Activated CD4-positive, alpha-beta T cell treated with anti-CD3 and anti-CD28 coated beads for 1 hour (primary cell): Measurements from ENCODE around the gene CMBL.
"Not testable (repeated sequence)": the region's sequence is repeated elsewhere in the genome, so short reads cannot be mapped to it uniquely, and the experiment has no call there.

ENCODE experiments used
- DNase-seq: peaks from one replicate; pipeline ENCODE4 v3.0.0-alpha.2; 2020

CMBL gene

DNA sequence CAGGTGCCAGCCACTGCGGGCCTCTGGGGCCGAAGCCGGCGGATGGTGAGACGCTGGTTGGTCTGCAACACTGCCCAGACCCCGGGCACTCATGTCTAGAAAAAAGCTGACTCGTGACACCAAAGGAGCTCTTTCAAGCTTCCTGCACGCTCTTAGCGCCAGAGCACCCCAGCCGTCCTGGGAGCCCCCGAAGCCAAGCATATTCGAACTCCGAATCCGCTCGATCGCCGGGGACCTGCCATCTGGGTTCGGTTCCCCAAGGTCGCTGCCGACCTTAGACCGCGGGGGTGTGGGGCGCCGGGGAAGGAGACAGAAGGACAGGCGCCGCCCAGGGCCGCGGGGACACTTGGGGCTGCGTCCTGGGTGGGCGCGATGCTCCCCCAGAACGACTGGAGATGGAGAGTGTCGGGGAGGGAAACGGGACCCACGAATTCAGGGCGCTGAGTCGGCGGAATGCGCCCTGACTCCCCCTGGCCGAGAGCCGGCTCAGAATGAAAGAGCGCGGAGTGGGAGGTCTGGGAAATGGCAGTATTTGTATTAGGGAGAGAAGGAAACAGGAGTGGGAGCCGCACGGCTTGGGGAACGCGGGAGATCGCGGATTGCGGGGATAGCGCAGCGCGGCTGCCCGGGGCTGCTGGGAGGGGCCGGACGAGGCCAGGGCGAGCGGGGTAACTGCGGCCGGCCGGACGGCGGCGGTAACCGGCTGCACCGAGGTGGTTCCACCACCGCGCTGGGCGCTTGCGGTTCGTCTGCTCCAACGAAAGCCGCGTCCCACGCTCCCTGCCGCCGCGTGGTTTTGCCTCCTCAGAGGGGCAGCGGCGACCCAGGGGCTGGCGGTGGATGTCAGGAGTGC lies 25.7 kb upstream of the CMBL start:
- DNase-seq: no peak

DNA sequence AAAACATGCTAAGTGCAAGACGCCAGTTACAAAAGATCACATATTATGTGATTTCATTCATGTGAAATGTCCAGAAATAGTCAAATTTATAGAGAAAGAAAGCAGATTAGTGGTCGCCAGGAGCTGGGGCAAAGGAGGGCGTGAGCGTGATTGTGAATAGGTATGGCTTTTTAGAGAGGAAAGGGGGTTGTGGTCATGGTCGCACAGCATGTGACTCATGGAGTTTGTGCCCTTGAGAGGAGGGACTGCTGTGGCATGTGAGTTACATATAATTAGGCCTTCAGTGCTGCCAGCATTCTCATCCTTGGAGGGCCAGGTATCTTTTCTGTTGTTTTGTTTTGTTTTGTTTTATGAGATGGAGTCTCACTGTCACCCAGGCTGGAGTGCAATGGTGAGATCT lies 24.6 kb upstream of the CMBL start:
- DNase-seq: no peak

DNA sequence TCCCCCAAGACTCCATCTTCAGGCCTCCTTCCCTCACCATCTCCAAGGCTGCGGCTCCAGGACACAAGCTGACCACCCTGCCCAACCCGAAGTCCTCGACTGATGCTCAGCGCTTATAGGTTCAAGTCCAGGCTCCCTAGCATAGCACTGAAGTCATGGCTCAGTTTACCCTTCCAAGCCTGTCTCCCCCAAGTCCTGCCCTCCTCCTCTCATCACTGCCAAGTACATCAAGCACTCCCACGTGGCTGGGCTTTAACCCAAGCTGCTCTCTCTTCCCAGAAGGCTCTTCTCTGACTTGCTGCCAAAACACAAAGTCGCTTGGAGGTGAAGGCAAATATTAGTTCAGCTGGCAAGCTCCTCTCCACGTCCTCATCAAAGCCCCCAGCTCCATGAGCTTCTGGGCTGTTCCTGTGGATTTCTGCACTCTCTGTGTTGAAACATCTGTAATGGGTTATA lies 23.7 kb upstream of the CMBL start:
- no peak for DNase-seq

DNA sequence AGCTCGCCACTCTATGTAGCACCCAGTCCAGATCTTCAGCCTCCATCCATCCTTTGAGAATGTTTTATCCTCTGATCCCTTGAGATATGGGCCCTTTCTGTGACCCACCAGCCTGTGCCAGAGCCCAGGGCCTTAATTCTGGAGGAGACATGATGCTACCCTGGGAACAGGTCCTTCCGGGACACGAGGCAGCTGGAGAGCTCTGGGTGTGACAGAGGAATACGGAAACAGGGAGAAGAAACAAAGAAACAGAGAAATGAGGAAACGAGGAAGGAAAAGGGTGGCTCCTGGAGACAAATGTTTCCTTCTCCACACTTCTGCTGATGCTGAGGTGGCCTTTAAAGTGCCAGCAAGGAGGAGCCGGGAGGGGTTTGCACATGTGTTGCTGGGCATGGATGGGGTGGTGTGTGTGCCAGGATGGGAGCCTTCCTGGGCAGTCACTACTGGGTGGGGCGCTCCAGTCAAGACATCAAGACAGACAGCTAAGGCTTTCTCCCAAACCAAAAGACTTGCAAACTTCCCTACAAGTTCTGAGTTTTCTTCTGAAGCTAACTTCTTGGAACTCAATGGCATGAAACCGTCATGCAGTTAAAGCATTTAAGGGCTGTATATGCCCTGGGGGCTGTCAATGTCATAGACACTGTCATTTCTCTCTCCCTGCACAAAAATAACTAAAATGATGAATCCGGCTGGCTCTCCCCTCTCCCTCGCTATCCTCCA lies 23.0 kb upstream of the CMBL start:
- DNase-seq: no peak

DNA sequence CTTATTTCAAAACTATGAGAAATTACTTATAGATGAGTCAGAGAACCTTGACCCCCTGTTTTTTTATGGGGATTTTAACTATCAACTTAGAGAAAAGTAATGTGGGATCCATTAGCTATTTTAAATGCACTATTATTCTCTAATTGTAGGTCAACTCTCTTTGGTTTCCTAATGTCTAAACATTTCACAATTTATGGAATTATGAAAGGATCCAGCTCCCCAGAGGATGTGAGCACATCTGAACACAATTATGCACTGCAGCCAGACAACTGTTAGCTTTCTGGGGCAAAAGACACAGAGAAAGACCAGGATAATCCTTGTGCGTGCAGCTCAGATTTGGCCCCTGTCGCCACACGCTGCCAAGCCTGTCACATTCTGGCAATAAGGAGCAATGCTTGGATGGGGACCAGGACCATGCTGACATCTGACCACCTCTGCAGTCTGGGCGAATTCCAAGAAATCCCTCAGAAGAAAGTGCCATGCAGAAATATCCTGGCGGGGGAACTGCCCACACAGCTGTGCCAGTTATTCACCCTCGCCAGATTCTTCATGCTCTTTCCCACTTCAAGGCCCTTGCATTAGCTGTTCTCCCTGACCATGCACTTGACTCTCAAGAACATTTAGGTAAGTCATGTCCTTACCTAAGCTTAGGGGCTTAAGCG lies 22.2 kb upstream of the CMBL start:
- DNase-seq: no peak

DNA sequence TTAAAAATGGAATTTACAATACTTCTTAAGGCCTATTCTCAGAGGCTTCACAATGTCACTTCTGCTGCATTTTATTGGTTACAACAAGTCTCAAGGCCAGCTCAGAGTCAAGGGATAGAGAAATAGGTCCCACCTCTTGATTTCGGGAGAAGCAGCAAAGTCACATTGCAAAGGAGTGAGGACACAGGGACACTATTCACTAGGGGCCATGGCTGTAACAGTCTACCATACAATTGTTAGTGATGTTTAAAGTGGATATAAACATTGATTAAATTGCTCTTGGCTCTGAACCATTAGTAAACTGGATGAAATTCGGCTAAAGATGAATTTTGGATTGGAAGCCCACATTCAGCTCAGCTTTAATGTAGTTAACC lies 21.7 kb upstream of the CMBL start:
- DNase-seq: no peak

DNA sequence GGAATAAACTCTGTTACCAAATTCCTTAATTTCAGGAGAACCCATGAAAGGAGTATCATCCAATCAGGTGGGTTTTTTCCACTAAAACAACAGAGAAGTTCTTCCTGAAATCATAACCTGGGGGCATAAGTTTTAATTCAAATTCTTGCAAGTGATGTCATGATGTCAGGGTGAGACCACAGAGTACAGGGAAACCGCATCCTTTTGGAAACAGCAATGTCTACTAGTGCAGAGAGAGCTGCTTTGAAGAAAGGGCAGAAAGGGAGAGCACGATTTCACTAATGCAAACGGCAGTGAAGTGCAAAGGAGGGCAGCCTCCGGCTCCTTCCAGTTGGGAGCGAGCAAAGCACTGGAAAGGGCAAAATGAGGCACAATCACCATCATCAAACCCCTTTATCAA lies 20.6 kb upstream of the CMBL start:
- no peak for DNase-seq

DNA sequence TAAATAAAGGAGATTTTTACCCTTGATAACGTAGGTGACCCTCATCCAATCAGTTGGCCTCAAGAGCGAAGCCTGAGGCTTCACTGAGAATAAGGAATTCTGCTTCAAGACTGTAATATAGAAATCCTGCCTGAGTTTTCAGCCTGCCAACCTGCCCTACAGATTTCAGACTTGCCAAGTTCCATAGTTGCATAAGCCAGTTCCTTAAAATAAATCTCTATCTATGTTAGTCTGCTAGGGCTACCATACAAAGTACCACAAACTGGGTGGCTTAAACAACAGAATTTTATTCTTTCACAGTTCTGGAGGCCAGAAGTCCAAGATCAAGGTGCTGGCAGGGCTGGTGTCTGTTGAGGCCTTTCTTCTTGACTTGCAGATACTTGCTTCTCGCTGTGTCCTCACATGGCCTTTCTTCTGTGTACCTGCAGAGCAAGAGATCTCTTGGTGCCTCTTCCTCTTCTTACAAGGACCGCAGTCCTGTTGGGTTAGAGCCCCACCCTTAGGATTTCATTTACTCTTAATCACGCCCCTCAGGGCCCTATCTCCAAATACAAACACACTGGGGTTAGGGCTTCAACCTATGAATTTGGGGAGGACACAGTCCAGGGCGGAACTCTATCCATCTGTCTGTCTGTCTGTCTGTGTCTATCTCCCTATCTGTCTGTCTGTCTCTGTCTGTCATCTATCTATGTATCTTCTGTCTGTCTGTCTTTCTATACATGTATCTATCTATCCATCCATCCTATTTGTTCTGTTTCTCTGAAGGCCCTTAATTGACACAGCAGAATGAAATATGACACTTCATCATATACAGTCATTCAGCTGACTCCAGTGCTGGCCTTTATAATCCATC lies 17.0 kb upstream of the CMBL start:
- DNase-seq: no peak

DNA sequence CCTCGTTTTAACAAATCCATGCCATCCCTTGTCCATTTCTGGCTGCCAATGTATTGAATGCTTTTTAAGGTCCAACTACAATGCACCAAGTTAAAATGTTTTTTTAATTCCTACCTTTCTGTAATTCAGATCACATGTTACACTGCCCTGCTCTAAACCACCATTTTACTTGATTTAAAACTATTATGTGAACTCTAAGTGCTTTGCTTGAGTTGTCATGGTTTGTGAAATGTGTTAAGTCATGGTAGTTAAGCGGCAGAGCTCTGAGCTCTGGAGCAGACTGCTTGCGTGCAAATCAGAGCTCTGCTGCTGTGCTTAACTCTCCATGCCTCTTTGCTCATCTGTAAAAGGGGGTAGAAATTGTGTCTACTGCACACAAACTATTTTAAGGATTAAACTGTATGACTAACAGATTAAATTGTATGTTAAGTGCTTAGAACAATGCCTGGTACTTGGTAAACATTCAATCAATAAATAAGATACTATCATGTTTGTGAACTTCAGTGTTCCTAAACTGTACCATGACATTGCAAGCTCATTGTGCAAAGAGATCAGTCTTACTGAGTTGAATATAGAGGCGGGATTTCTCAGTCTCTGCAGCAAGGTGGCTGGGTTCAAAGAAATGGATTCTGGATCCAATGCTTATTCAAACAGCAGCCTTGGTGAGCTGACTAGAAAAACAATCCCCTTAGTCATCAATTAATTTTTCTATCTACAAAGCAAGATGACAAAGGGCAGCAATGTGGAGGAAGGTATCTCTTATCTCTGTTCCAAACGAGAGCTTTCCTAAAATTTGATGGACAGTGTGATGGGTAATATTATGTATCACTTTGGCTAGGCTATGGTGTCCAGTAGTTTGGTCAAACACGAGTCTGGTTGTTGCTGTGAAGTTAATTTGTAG lies 16.1 kb upstream of the CMBL start:
- DNase-seq: no peak

DNA sequence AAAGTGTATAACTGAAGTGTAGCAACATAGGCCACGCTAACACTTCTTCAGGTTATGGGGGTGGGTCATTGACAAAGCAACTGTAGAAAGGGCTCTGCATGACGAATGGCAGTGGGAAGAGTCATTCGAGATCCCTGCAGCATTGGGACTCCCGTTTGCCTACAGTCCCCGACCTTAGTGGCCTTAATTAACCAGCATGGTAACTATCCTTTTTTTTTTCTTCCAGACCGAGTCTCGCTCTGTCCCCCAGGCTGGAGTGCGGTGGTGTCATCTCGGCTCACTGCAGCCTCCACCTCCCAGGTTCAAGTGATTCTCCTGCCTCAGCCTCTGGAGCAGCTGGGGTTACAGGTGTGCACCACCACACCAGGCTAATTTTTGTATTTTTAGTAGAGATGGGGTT lies 14.2 kb upstream of the CMBL start:
- DNase-seq: no peak

DNA sequence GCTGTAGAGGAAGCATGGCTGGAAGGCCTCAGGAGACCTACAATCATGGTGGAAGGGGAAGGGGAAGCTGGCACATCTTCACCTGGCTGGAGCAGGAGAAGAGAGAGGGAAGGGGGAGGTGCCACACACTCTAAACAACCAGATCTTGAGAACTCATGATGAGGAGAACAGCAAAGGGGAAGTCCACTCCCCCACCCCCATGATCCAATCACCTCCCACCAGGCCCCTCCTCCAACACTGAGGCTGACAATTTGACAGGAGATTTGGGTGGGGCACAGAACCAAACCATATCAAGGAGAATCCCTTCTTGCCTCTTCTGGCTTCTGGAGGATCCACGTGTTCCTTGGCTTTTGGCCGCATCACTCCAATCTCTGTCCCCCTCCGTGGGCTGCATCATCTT lies 13.1 kb upstream of the CMBL start:
- DNase-seq: no peak

DNA sequence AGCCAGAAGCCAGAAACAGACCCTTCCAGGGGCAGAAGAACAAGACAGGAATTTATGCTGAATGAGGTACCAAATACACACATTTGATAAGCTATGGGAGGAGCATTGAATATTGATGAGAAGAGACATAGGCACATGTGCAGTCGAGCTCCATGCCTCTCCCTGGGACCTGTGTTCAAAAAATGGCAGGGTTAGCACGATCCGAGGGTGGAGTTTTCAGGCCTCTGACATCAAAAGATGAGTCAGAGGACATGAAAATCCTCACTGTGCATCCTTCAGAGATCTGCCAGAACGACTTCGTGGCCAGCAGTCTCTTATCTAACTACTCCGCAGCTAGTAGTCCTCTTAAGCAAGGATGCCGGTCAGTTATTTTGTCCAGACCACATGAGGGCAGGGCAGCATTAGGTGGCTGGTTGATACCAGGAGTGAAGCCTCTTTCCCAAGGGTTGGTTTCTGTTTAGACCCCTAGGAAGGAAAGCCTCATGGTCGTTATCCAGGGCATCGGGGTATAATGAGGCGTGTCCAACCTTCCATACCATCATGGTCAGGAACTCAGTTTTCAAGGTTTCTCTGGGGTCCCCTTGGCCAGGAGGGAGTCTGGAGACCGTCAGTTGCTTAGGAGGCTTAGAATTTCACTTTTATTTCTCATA lies 11.6 kb upstream of the CMBL start:
- no peak for DNase-seq

DNA sequence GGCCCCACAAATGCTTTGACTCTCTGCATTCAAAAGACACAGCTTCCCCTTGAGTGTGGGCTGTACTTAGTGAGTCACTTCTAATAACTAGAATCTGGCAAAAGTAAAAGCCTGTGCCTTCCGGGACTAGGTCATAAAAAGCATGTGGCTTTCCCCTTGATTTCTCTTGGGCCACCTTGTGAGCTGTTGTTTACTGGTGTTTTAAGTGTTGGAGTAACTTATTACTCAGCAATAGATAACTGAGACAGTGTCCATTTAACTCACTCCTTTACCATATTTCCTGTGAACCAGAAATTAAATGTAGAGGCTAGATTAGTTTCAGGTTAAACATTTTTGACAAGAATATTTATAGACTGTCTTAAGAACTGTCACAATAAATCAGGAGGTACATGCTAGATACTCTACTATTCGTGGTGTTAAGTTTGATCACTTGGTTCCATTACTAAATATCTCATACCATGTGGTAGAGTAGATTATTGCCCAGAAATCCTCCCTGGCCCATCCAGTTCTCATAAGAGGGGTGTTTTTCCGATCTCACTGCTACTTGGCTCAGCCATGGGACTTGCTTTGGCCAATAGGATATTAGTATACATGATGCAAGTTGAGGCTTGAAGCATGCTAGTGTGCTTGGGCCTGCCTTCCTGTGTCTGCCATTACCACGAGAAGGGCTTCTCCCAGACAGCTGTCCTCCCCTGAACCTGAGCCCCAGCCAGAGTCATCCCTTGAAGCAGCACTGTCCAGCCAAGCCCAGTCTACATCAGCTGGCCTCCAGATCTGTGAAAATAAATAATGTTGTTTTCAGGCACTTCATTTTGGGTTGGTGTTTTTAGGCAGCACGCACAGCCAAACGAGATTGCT lies 10.4 kb upstream of the CMBL start:
- no peak for DNase-seq

DNA sequence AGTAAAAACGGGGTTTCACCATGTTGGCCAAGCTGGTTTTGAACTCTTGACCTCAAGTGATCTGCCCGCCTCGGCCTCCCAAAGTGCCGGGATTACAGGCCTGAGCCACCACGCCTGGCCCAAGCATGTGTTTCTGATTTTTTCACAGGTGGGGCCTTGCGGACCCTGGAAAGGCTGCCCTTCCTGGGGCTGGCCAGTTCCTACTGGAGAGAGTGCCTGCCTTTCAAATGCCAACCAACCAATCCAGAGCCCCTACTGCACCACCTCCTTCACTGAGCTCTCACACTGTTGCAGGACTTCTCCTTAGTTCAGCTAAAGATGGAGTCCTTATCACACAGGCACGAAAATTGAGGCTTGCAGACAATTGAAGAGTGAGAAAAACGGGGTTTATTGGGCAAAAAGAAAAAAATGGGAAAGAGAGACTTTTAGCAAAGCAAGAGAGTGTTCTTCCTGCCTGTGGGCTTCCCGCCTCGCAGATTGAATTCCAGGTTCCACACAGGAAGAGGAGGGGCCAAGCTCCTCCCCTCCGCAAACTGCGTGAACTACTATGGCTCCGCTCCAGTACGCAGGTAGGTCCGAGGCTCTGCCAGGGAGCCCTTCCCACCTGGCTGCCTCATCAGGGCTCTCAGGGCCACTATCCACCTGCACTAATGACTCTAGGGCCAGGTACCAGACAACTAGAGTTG lies 8.3 kb upstream of the CMBL start:
- DNase-seq: no peak

DNA sequence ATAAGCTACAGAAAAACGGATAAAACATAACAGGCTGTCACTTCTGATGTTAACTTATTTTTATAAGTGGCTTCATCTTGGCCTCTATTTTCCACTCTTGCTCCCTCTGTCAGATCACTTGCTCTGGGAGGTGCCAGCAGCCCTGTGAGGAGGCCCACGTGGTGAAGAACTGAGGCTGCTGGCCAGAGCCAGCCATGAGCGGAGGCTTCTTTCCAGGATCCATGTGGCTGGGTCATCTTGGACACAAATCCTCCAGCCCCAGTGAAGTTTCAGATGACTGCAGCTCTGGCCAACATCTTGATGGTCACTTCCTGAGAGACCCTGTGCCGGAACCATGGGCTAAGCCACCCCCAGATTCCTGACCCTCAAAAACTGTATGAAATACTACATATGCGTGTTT lies 7.5 kb upstream of the CMBL start:
- DNase-seq: no peak

DNA sequence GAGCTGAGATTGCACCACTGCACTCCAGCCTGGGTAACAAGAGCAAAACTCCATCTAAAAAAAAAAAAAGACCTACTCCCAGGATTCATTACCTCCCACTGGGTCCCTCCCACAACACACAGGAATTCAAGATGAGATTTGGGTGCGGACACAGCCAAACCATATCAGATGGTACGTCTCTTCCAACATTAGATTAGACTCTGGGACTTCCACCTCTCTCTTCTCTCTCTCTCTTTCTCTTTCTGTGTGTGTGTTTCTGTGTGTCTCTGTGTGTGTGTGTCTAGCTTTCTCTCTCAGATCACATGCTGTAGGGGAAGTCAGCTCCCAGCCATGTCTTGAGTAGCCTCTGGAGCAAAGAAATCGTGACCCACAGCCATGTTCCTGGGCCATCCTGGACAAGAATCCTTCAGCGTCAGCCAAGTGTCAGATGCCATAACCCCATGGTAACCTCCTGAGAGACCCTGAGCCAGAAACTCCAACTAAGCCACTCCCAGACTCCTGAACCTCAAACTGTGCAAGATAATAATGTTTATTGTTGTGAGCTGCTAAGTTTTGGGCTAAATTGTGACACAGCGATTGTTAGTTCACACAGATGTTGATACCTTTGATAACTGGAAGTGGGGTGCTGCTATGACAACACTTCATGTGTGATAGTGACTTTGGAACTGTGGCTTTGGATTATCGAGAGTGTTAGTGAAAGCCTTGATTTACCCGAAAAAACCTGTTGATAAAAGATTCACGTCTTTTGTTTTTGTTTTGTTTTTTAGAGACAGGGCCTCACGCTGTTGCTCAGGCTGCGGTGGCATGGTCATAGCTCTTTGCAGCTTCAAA lies 4.1 kb upstream of the CMBL start:
- no peak for DNase-seq

DNA sequence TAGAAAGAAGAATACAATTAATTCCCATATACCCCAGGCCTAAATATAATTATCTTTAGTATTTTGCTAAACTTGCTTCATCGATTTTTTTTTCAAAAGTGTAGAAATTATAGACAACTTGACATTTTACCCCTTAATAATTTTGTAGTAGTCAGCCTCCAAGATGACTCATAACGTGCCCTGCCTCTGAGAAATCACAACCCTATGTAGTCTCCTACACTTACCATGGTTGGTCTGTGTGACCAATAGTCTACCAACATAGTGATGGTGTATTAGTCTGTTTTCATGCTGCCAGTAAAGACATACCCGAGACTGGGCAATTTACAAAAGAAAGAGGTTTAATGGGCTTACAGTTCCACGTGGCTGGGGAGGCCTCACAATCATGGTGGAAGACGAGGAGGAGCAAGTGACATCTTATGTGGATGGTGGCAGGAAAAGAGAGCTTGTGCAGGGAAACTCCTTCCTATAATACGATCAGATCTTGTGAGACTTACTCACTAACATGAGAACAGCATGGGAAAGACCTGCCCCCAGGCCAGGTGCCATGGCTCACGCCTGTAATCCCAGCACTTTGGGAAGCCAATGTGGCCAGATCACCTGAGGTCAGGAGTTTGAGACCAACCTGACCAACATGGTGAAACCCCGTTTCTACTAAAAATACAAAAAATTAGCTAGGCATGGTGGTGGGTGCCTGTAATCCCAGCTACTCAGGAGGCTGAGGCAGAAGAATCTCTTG lies 3.3 kb upstream of the CMBL start:
- not testable (repeated sequence) for DNase-seq
